ENCODE data around the gene MEF2B.
A peak's percentile ranks its signal among the peaks of the same experiment; 100 is the strongest.
"Not testable (repeated sequence)": the region's sequence is repeated elsewhere in the genome, so short reads cannot be mapped to it uniquely, and the experiment has no call there.

The MEF2B gene

GRCh38 chr19:19154768-19155494 lies 15.1 kb downstream of the MEF2B start:
- no peak for DNase-seq

GRCh38 chr19:19152668-19153384 lies 17.2 kb downstream of the MEF2B start:
- no peak for DNase-seq

GRCh38 chr19:19151418-19151817 lies 18.6 kb downstream of the MEF2B start:
- no peak for DNase-seq

- DNase-seq, result no peak
These were observed 20.6 kb downstream of the MEF2B start for GRCh38 chr19:19149435-19149834.

GRCh38 chr19:19148504-19148903 lies 21.6 kb downstream of the MEF2B start:
- not testable (repeated sequence) for DNase-seq

GRCh38 chr19:19147344-19147743 lies 22.7 kb downstream of the MEF2B start:
- no peak for DNase-seq

- no peak for DNase-seq
These were observed 23.2 kb downstream of the MEF2B start for GRCh38 chr19:19146865-19147264.

- DNase-seq, result peak; percentile 58 to 83 (median 76)
These were observed 24.1 kb downstream of the MEF2B start for GRCh38 chr19:19145684-19146608.

GRCh38 chr19:19145281-19145680 lies 24.8 kb downstream of the MEF2B start:
- no peak for DNase-seq

GRCh38 chr19:19142347-19142746 lies 27.7 kb downstream of the MEF2B start:
- no peak for DNase-seq

GRCh38 chr19:19140476-19140875 lies 29.6 kb downstream of the MEF2B start:
- no peak for DNase-seq

GRCh38 chr19:19139876-19140229 lies 30.2 kb downstream of the MEF2B start:
- DNase-seq, result no peak

GRCh38 chr19:19138109-19138981 lies 31.7 kb downstream of the MEF2B start, which contains the start of gene TMEM161A:
TSS of gene TMEM161A (minus strand) at chr19:19138478. CDS start at chr19:19138428, 50 bp downstream.
- peak; percentile 80 to 99 (median 93) for DNase-seq

GRCh38 chr19:19137556-19138108 lies 32.4 kb downstream of the MEF2B start:
- DNase-seq, result no peak

- not testable (repeated sequence) for DNase-seq
These were observed 34.4 kb downstream of the MEF2B start for GRCh38 chr19:19135713-19136112.

- peak in 3 of 5 experiments; percentile 6 to 25 (median 22) for DNase-seq
These were observed 35.3 kb downstream of the MEF2B start for GRCh38 chr19:19134687-19135158.

- DNase-seq, result no peak
These were observed 36.1 kb downstream of the MEF2B start for GRCh38 chr19:19133985-19134384.

- no peak for DNase-seq
These were observed 37.2 kb downstream of the MEF2B start for GRCh38 chr19:19132912-19133311.

- DNase-seq, result no peak
These were observed 38.1 kb downstream of the MEF2B start for GRCh38 chr19:19131989-19132388.

- no peak for DNase-seq
These were observed 44.0 kb downstream of the MEF2B start for GRCh38 chr19:19126102-19126501.

- no peak for DNase-seq
These were observed 46.7 kb downstream of the MEF2B start for GRCh38 chr19:19123386-19123785.

- no peak for DNase-seq
These were observed 47.2 kb downstream of the MEF2B start for GRCh38 chr19:19122902-19123301.

Data from T-helper 2 cell (primary cell).